Activated CD4-positive, alpha-beta T cell treated with anti-CD3 and anti-CD28 coated beads for 4 hours (primary cell): ENCODE measurements around the gene NLK.
"Not testable (repeated sequence)": the region's sequence is repeated elsewhere in the genome, so short reads cannot be mapped to it uniquely, and the experiment has no call there.

Experiments used
- DNase-seq, 2 donors: peaks; one replicate each; pipeline ENCODE4 v3.0.0-alpha.2; 2020

NLK gene

GRCh38 chr17:28118362-28118761 lies 75.9 kb downstream of the NLK start:
- no peak for DNase-seq

GRCh38 chr17:28119046-28119445 lies 76.6 kb downstream of the NLK start:
- DNase-seq, result no peak

DNA sequence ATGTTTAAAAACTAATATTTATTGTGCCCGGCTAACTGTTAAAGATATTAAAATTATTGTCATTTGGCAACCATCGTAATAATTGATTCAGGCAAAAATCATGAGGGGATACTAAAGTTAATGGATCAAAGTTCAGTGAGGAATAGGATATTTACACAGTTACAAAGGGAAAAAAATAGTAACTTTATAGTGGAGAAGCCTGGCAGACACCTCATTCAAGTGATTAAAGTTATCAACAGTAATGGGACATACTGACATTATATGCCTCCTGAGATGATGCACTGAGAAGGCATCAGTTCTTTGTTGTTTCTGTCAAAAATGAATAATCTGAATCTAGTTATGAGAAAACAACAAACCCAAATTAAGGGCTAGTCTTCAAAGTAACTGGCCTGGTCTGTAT lies 77.1 kb downstream of the NLK start:
- DNase-seq, result no peak

GRCh38 chr17:28120766-28121165 lies 78.3 kb downstream of the NLK start:
- DNase-seq, result no peak

DNA sequence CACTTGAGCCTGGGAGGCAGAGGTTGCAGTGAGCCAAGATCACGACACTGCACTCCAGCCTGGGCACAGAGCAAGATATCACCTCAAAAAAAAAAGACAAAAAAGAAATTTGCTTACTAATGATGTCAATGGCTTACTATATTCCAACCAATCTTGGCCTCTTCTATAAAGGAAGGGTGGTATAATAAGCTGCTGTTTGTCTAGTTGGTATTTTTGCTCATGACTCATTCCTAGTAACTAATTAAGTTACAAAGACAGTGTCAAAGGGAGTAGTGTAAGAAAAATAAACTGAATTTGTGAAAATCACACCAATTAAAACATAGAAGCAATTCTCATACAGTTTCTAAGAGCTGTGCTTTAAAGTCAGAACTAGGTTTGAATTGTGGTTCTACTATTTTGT lies 82.5 kb downstream of the NLK start:
- DNase-seq, result no peak

- no peak for DNase-seq
Observed at GRCh38 chr17:28125526-28126378, 83.3 kb downstream of the NLK start.

DNA sequence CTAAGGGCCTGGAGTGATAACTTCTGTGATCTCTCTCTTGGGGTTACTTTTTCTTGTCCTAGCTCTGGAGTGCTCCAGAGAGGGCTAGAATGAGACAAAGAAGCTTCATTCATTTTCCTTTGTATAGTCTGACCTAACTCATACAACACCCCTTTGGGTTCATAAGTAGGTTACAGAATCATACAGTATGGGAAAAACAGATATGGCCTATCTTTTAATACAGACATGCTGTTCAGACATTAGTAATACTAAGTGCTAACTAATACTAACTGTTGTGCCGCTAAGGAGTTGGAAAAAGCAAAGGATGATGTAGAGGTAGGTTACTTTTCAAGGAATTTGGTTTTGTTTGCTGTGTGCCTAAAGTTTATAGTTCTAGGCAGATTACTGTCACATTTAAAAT lies 84.7 kb downstream of the NLK start:
- DNase-seq, result no peak

- no peak for DNase-seq
Observed at GRCh38 chr17:28128779-28129178, 86.3 kb downstream of the NLK start.

DNA sequence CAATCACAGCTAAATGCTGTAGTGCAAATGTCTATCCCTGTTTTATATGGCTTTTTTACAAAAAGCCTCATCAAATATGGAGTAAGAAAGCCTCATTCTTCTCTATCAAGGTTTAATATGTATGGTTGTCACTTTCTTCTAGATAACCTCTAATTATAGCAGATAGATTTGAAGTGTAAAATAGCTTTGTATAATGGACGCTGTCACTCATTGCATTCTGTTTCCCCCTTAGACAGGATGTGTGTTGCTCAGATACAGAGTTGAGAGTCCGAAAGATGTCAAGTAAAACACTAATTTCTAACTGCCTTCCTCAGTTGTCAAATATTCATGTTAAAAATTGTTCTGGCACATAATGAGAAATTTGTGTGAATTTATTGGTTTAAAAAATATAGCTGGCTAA lies 88.0 kb downstream of the NLK start:
- DNase-seq, result no peak

- no peak for DNase-seq
Observed at GRCh38 chr17:28131599-28131998, 89.1 kb downstream of the NLK start.

- no peak for DNase-seq
Observed at GRCh38 chr17:28133562-28133970, 91.1 kb downstream of the NLK start.

GRCh38 chr17:28136923-28137322 lies 94.4 kb downstream of the NLK start:
- no peak for DNase-seq

- DNase-seq, result no peak
Observed at GRCh38 chr17:28139822-28140221, 97.3 kb downstream of the NLK start.

- DNase-seq, result no peak
Observed at GRCh38 chr17:28141313-28141712, 98.8 kb downstream of the NLK start.

DNA sequence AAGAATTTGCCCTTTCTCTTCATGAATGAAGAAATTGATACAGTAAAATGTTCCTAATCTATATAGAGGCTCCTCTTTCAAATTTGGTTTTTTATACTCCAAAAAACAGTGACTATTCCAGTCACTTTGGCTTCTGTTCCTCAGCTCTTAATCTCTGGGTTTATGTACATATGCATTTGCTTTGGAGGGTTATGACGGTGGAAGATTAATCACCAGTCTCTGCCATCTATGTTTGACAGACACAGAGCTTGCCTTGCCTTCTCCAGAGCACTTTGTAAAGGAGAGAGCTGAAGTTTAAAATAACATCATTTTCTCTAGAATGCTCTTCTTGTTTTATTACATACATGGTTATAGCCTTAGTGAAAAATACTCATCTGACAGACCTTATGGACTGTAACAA lies 99.3 kb downstream of the NLK start:
- no peak for DNase-seq

DNA sequence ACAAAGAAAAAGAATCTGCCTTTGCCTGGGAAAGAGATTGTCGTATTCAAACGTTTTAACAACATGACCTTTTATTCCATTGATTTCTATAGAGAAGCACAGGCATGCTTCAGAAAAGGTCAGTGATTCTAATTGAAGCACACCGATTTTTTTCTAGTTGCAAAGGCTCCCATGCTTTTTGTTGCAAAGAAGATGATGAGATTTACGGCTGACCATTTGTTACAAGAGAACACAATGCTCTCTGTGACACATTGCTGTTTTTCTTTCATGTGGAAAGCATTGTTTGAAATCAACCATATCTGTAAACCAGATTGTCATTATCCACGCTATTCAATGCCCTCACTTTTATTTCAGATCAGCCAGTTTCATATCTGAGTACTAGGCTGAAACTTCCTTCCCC lies 99.8 kb downstream of the NLK start:
- DNase-seq, result no peak

DNA sequence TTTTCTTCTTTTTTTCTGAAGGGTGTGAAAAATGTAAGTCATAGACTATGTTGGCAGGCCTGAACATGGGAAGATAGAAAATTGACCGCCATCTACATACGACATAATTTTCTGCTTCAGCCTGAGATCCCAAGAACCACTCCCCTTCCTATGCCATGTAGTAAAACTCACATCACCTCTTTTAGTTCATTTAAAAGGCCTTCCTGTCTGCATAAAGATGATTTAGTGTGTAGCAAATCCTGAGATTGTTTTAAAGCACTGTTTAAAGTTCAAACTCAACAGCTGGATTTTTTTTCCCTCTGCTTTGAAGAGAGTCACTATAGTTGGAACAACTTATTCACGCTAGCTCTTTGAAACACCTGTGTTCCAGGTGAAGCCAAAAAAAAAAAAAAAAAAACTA lies 101.5 kb downstream of the NLK start:
- no peak for DNase-seq

DNA sequence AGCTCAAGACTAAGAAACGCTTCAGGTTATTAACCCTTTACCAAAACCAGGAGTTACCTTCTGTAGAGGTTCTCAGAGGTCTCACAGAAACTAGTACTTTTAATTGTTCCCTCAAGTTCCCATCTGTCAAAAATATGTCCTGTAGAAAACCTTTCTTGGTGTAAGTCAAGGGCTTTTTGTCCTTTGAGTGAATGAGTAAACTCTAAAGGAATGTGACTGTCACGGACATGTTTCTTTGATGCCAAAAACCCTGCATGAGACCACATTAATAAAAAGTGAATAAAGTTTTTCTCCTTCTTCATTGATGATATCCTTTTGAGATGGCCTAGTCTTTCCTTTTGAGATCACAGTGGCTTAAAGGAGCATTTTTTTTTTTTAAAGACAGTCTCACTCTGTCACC lies 102.9 kb downstream of the NLK start:
- DNase-seq, result no peak

DNA sequence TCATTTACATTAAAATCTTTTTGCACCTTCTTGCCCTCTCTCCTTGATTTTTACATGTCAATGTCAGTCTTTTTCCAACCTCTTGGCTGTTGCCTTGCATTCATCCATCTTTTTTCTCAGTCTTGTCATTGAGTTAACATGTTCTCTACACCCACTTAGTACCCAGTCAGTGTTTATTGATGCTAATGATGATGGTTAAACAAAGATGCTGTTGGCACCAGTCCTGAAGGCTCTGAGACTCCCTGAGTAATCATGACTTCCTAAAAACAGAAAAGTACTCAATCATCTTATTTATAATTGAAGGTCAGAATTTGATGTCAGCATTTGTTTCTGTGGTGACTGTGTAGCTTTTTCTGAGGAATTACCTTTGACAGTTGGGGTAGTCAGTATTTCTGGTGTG lies 104.5 kb downstream of the NLK start:
- DNase-seq, result no peak

DNA sequence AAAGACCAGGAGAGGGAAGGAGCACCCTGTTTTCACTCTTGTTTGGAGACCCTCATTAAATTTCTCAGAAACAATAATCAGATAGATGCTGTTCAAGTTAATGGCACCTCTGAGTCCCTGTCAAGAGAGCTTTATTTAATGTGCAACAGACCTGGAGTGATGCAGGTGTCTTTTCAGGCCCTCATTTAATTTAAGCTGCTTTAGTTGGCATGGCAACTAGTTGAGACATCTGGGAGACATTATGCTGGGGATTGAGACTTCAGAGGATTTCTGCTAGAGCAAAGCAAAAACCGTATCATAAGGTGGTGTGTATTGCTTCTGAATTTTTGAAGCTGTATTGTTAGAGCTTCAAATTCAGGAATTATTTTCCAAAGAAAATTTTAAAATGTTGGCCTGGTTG lies 108.5 kb downstream of the NLK start:
- DNase-seq, result no peak

GRCh38 chr17:28154214-28154613 lies 111.7 kb downstream of the NLK start:
- DNase-seq, result no peak

- DNase-seq, result not testable (repeated sequence)
Observed at GRCh38 chr17:28155405-28155804, 112.9 kb downstream of the NLK start.

- no peak for DNase-seq
Observed at GRCh38 chr17:28159004-28159403, 116.5 kb downstream of the NLK start.

GRCh38 chr17:28159924-28160323 lies 117.4 kb downstream of the NLK start:
- no peak for DNase-seq

GRCh38 chr17:28160610-28161009 lies 118.1 kb downstream of the NLK start:
- no peak for DNase-seq
